ENCODE results near the gene PROSER3. TPM values are rescaled to one million over a fixed set of nuclear protein-coding genes. Genes with fewer than 3 reads are reported as not detected.

PROSER3 gene
- total and polyA plus RNA-seq, 12 donors = 5.5 to 14.7 (median 9.2) TPM

GRCh38 chr19:35739275-35740107, 18.5 kb upstream of the PROSER3 start:
- WGBS, 2 donors = 73% methylated on average over 29 of the region's 29 CpGs
- no peak for TF ChIP-seq CTCF (IDR thresholded peaks at IDR 0.05)
- peaks cover 0 to 48% (median 26%) of the 10 kb centered on the region in 9 donors for H3K4me1 ChIP-seq
- DNase-seq (no peak), ATAC-seq (no peak)
- peaks cover 0 to 63% (median 15%) of the 10 kb centered on the region in 9 donors for H3K36me3 ChIP-seq
- no peaks in the 10 kb centered on the region for H3K9me3 ChIP-seq
- peak overlapping the region in 9 of 10 donors; percentile 51 to 81 (median 69) for H3K4me3 ChIP-seq
- intact Hi-C loops (cut with DNase I) = loop anchor here in 3 of 10 donors (5.0 to 10.0 kb wide), 2 partner anchors 193 to 195 kb away; partner anchors contain the start of gene LRFN3 (in 2 of the 3)
- no peaks in the 10 kb centered on the region for H3K27me3 ChIP-seq
- H3K27ac ChIP-seq = peak overlapping the region in 8 of 10 donors; percentile 66 to 95 (median 83)

- intact Hi-C loops (cut with DNase I) = loop anchor here in 3 of 10 donors (5.0 to 10.0 kb wide), 2 partner anchors 192 to 195 kb away; partner anchors contain the start of gene LRFN3 (in 2 of the 3)
- peaks cover 0 to 57% (median 15%) of the 10 kb centered on the region in 9 donors for H3K36me3 ChIP-seq
- no peak for TF ChIP-seq CTCF (IDR thresholded peaks at IDR 0.05)
- H3K4me1 ChIP-seq = peaks cover 0 to 49% (median 28%) of the 10 kb centered on the region in 9 donors
- no peaks in the 10 kb centered on the region for H3K9me3 ChIP-seq
- DNase-seq (no peak), ATAC-seq (peak in 1 of 8 donors; percentile 5)
- peak overlapping the region in 9 of 10 donors; percentile 63 to 95 (median 81) for H3K27ac ChIP-seq
- H3K4me3 ChIP-seq = peak overlapping the region; percentile 51 to 81 (median 68)
- 2 to 3% methylated on average over 16 of the region's 16 CpGs for WGBS, 2 donors
- no peaks in the 10 kb centered on the region for H3K27me3 ChIP-seq
These were observed 17.9 kb upstream of the PROSER3 start for GRCh38 chr19:35740108-35740422.

- Histone ChIP-seq H3K27me3 (no peaks in the 10 kb centered on the region), H3K4me1 (peaks cover 0 to 49% (median 28%) of the 10 kb centered on the region in 9 donors), H3K27ac (peak overlapping the region; percentile 38 to 95 (median 77)), H3K9me3 (no peaks in the 10 kb centered on the region), H3K36me3 (peaks cover 0 to 52% (median 15%) of the 10 kb centered on the region in 9 donors), H3K4me3 (peak overlapping the region; percentile 51 to 81 (median 68))
- WGBS, 2 donors = 0 to 1% methylated on average over 63 of the region's 63 CpGs
- intact Hi-C loops (cut with DNase I) = loop anchor here in 3 of 10 donors (5.0 to 10.0 kb wide), 2 partner anchors 192 to 194 kb away; partner anchors contain the start of gene LRFN3 (in 2 of the 3)
- ATAC-seq = peak; percentile 84 to 88 (median 86)
- peak in 2 of 9 donors; percentile 21 to 22 for TF ChIP-seq CTCF (IDR thresholded peaks at IDR 0.05)
- peak; percentile 98 for DNase-seq
These were observed 17.4 kb upstream of the PROSER3 start for GRCh38 chr19:35740423-35741202.

GRCh38 chr19:35741203-35741515, 16.8 kb upstream of the PROSER3 start:
- H3K27me3 ChIP-seq = no peaks in the 10 kb centered on the region
- H3K4me1 ChIP-seq = peaks cover 0 to 53% (median 32%) of the 10 kb centered on the region in 9 donors
- peak overlapping the region in 9 of 10 donors; percentile 38 to 95 (median 78) for H3K27ac ChIP-seq
- WGBS, 2 donors = 3 to 5% methylated on average over 12 of the region's 12 CpGs
- peak in 1 of 9 donors; percentile 22 for TF ChIP-seq CTCF (IDR thresholded peaks at IDR 0.05)
- H3K9me3 ChIP-seq = no peaks in the 10 kb centered on the region
- peak overlapping the region; percentile 51 to 81 (median 68) for H3K4me3 ChIP-seq
- ATAC-seq (no peak), DNase-seq (no peak)
- intact Hi-C loops (cut with DNase I) = loop anchor here in 3 of 10 donors (5.0 to 10.0 kb wide), 2 partner anchors 191 to 194 kb away; partner anchors contain the start of gene LRFN3 (in 2 of the 3)
- H3K36me3 ChIP-seq = peaks cover 0 to 46% (median 15%) of the 10 kb centered on the region in 9 donors
